Left lobe of liver (tissue), 2 donors: ENCODE data around the gene CCDC12. TPM values are rescaled to one million over a fixed set of nuclear protein-coding genes. Genes with fewer than 3 reads are reported as not detected.

ENCODE experiments used
- ATAC-seq: fragments of 200-7000 bp; cut with Tn5 transposase; one replicate; pipeline ENCODE4 v1.9.1; 2020; ENCODE audit warnings: mild to moderate bottlenecking, moderate library complexity
- DNase-seq: peaks from one replicate; pipeline ENCODE4 v3.0.0-alpha.2; 2020; ENCODE audit warnings: low spot score
- total RNA-seq: library from RNA; stranded (reverse); gene quantifications from one replicate; pipeline ENCODE4 v1.2.1, GENCODE V29; 2021
- donor health status: DM: no; HTN: no; CAD: no; lungs with moderate emphysema.
- donor health status: DM: no; HTN: yes; CAD: no.

CCDC12 gene
- total RNA-seq = 19.3 TPM

DNA sequence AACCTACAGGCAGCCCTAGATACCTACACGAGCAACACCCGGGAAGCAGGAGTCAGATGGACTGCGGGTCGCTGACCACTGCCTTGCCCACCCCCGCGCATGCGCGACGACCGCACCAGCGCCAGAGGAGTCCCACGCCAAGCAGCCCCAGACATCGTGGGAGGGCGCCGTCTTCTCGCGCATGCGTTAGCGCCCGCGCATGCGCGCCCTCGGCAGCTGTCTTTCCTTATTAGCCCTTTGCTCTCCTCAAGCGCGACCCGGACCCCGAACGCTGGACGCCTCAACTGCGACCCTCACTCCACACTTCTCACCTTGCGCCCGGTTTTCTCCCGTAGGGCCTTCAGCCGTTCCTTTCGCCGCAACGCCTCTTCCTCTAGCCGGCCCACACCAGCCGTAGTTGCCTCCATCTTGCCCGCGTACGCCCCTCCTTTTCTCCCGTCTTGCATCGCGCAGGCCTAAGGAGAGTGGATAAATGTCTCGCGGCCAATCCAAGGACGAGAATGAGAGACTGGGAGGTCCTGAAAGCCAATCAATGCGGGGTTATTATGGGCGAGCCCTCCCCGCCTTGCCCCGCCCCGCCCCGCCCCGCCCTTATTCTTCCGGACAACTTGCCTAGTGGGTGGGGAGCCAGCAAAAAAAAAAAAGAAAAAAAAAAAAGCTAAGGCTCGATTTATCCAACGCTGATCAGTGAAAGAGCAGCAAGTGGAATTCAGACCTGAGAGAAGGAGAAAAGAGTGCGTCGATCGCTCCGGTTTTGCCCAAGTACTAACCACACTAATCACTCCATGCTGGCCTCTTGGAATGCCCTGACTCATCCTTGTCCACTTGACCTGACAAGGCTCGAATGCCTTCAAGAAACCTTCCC is at the start of gene CCDC12:
CCDC12 (minus strand) TSS at position 420 of the 865 bp plus-strand sequence; CDS start at position 407, 13 bp downstream.
- ATAC-seq = peak; percentile 77
- peak; percentile 97 for DNase-seq

DNA sequence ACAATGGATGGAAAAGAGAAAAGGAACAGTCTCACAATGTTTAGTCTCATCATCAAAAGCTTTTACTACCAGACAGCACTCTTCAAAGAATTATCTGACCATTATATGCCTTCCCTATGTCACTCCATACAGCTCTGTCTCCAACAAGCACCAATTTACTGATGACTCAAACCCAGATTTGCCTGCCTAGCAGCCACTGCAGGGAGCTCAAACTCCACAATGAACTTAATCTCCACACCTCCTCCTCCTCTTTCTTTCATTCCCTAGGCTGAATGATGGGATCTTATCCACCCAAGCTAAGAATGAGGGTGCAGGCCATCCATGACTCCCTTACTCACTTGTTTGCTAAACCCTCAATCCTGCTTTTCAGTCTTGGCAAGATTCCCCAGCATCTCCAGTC is 48.4 kb upstream of the CCDC12 start:
- ATAC-seq (no peak), DNase-seq (no peak)

DNA sequence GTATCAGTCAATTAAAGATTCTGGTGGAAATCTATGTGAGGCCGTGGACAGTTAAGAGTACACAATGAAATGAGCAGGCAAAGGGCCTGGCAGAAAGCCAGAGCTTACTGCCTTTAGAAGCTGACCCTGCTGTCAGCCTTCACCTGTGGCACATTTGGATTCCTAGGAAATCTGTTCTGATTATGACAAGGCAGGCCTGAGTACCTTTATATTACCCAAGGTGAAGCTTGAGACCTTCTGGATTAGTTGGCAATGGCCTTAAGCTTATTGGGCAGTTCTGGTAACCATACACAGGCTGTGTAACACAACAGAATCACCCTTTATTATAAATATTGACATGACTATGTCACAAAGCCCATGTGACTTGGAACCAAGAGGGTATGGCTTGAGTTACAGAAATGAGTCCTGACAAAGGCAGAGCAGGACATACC is 46.1 kb upstream of the CCDC12 start:
- peak; percentile 60 for DNase-seq
- peak; percentile 80 for ATAC-seq

DNA sequence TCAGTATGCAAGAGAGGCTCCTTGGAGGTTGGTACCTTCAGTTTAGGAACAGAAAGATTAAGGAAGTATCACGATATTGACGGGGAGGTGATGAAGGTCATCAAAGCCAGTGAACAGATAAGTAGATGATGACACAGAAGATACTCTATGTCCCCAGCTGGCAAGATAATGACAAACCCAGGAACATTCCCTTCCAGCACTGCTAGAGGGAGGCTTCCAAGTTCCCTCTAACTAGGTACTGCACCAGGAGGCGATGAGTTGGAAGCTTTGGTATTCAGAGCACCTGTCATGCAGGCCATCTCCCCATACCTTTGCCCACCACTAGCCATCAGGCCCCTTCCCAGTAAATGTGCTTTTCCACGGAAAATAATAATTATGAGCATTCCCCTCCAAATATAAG is 43.8 kb upstream of the CCDC12 start:
- ATAC-seq (no peak), DNase-seq (no peak)

DNA sequence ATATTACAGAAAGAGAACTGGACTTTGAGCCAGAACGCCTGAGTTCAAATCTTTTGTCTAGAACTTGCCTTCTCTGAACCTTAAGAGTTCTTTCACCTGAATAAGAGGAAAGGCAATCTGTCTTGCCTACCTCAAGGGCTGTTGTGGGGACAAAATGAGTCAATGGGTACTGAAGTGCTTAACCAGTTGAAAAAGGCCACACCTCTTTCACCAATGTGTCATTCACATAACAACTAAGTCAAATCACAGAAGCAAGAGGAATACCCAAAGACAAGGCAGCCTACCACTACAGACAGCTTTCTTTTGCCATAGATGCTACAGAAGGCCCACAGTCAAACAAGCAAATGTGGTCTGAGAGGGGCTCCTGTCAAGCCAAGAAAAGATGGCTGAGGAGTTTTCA is 42.7 kb upstream of the CCDC12 start:
- DNase-seq (no peak), ATAC-seq (no peak)

DNA sequence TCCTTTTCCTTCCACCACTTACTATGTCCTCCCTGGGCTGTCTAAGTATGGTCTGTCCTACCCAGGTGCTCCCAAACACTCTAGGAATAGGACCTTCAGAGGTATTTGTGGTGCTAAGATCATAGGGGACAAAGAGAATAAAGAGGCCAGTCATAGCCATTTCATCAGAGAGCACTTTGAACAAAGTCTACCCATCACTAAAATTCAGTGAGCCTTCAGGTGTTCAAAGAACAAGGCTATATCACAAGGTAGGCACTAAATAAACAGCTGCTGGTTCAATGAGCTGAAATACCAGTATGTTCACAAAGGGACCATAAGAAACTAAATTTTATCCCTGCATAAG is 41.7 kb upstream of the CCDC12 start:
- no peak for DNase-seq
- ATAC-seq = no peak

DNA sequence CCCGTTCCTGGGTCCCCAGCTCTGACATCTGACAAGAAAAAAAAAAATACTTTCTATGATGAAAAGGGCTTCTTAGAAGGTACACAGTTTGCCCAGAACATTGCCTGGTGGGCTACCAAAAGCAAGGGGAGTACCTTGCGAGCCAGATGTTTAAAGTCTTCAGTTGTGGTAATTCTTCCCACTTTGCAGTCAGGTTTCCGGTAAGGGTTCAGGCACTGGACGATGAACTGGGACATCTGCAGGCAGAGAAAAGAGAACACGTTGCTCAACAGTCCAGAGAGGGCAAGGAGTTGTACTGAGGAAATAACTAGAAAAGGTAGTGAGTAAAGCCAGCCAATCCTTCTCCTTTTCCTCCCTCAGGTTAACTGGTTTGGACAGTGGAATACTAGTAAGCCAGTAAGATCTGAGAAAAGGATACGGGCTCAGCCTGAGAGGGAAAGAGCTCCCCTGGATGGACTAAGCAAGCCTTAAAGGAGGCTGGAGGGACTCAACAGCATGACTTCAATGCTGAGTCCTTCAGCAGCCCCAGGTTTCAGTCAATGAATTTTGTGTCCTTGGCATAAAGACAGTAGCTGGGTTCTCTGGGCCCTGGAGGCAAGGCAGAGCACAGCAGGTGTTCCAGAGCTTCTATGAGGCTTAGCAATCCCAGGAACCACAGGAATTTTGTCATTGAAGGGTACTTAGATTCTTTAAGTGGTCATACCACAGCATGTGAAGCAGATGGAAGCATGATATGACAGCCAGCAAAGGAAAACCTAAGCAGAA is 41.1 kb upstream of the CCDC12 start:
- DNase-seq = no peak

DNA sequence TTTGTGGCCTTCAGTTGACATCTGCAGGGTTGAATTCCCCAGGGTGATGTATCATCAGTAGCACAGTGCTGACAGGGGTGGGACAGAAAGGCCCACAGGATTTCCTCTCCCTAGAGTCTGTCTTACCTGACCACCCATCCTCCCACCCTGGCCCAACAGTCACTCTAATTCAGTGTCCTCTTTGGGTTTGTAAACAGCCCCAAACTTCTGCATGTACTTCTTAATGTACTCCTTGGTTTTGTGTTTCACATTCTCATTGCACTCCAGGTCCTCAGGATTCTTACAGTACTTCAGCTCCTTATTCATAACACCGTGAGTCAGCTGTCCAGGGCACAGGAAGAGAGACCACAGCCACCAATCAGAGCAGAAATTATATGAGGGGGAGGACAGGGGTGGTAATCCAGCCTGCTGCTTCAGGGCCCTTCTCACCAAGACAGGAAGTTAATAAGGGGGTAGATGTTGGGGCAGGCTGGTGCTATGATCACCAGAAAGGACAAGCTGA is 40.4 kb upstream of the CCDC12 start:
- ATAC-seq (no peak), DNase-seq (no peak)

More for the DNA sequence above, 41.1 kb upstream of the CCDC12 start:
- peak; percentile 21 for ATAC-seq

DNA sequence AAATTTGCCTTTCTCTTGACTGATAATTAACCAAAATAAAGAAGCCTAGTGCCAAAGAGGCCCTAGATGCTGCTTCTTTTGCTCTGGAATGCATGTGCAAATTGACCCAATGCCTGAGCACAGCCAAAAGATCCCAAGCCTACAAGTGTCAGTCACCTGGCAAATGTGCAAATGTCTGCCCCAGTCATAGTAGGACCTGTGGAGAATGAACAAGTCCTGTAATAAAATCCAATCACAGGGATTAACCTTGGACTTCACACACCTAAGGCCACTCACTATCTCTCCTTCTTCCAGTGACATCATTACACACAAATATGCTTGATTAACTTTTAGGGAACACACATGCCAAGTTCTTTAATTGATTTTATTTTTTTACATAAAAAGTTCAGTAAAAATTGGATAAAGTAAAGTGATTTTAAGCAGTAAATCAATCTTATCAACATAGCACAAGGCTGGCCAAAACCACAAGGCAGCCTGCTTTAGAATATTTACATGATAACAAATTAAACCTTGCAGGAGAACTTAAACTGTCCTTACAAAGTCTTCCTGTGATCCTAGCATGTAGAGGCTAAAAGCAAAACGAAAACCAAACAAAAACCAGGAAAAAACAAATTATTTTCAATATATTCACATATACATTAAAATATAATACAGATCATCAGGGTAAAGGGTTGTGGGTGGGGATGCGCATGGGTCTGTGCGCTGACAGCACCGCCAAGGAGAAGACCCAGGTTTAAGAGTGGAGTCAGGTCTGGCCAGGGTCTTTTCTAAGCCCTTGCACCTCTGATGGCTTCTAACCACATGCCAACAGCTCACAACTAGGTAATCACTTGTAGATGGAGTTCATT is 39.8 kb upstream of the CCDC12 start:
- peak; percentile 72 for DNase-seq
- peak; percentile 77 for ATAC-seq

DNA sequence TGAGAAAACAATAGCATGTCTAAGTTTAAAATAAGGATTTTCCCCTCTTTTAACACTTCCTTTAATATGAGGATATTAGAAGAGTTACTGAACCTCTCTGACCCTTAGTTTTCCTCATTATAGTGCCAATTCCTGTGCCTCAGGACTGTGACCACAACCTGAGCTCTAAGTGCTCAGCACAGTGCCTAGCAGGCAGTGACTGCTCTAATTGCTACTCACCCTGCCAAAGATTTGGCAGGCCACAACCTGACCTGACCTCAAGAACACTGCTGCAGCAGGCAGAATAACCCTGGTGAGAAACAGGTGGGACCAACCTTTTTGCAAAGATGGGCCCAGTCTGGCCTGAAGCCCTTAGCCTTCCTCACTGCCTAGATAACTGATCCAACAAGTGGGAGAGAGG is 38.6 kb upstream of the CCDC12 start:
- DNase-seq = peak; percentile 44
- ATAC-seq = peak; percentile 60

DNA sequence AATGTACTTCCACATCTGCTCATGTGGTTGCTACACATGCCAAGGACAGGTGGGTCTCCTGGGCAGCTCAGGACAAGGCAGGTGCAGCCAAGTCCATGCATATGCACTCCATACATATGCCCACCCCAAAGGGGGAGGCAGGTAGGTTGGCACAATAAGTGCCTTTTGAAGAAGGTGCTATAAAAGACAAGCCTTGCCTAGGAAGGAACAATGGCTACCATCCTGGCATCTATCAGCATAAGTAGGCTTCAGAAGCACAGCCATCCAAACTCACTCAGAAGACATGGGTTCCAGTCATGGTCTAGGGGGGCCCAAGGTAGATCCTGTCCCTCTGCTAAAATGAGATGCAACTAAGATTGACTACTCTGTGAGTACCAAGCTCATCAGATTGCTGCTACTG is 37.5 kb upstream of the CCDC12 start:
- DNase-seq = no peak
- ATAC-seq = no peak

DNA sequence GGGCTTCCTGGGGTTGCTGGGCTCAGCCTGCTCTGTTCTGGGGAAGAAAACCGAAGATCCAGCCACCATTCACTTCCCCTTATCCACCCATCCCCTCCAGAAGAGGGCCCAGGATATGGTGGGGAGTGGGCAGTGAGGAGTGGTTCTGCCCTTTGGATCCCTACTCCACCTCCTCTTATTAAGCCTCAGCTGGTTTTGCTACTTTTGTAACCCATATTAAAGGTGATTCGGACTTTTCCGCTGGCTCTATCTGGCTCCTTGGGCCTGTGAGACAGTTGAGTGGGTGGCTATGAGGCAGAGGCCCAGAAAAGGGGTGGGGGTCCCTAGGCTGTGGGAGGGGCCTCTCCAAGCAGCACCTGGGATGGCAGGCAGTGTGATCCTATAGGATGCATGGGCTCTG is 36.7 kb upstream of the CCDC12 start:
- no peak for DNase-seq
- ATAC-seq = no peak

DNA sequence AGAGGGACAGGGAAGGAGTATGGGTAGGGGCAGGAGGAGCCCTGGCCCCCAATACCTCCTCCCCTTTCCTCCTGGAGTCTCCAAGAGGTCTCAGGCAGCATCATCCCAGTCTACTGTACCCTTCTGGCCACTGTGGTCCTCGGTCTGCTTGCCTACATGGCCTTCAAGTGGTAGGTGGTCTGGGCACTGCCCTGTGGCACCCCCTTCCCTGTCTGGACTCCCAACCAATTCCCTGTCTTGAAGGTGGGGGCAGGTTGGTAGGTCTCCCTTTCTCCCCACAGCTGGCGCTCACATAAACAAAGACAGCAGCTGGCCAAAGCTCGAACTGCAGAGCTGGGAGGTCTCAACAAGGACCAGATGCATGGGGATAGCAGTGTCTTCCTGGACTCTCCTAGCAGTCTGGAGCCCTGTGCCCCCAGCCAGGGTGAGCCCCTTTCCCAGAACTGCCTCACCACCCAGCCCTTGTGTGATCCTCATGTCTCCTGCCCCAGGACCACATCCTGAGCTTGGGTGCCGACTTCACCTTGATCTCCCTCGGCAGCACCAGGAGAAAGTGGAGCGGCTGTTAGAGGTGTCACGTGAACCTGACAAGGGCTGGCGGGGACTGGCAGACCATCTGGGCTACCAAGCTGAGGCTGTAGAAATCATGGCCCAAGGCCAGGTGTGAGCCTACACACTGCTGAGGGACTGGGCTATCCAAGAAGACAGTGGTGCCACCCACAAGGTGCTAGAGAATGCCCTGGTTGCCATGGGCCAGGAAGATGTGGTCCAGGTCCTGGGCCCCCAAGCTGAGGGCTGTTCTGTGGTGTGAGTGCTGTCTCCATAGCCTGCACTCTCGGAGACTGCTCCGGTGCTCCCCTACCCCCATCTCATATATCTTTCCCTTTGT is 36.0 kb upstream of the CCDC12 start:
- no peak for ATAC-seq
- DNase-seq = peak; percentile 44

DNA sequence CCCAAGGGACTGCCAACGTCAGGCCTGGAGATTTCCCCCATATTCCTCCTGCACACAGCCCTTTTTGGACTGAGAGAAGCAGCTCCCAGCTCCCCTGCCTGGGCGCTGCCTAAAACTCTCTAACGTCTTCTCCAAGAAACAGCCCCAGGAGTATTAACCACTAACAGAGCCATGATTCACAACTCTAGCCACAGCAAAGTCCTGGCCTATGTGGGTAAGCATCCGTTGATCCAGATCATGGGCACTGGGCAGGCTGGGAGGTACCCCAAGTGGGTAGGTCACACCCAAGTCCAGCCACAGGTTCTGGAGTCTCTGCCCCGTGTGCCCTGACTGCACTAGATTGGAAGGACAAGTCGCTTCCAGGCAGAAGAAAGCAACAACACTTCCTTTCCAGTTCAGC is 34.8 kb upstream of the CCDC12 start:
- ATAC-seq (no peak), DNase-seq (no peak)

DNA sequence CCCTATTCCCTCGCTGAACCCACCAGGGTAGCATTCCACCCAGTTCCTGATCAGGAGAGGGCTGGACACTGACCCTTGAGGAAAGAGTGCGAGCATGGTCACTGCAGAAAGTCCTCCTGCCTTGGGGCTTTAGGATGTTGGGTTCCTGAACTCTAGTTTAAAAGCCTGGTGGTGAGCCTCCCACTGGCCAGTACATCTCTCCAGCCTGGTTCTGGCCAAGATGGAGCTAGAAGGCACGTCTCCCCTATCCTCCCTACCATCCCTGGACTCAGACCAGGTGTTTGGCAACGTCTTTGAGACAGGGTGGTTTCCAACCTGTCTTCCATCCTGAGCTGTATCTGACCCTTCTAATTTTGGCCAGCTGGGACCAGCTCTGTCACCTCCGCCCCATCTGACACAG is 34.4 kb upstream of the CCDC12 start:
- DNase-seq (no peak), ATAC-seq (no peak)

DNA sequence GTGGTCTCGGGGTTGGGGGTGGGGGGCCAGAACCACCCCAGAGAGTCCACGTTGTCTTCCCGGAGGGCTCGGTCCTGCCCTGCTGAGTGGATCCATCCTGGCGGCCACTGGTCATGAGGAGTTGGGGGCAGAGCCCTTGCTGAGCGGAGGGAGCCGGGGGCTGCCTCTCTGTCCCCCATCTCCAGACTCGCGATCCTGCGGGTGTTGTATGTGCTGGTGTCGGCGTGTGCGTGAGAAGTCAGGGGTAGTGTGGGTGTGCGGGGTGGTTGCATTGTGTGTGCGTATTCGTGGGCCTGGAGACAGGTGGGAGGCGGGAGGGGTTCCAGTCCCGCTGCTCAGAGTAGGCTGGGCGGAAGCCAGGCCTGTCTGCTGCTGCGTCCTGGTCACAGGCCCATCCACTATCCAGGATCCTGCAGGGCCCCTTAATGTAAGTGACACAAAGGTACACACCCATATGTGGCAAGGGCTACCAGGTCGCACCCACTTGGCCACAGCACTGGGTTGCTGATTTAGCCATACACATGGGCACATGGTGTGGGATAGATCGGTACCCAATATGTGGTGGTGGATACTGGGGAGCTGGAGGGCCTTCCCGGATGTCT is 33.7 kb upstream of the CCDC12 start:
- no peak for ATAC-seq
- peak; percentile 43 for DNase-seq

DNA sequence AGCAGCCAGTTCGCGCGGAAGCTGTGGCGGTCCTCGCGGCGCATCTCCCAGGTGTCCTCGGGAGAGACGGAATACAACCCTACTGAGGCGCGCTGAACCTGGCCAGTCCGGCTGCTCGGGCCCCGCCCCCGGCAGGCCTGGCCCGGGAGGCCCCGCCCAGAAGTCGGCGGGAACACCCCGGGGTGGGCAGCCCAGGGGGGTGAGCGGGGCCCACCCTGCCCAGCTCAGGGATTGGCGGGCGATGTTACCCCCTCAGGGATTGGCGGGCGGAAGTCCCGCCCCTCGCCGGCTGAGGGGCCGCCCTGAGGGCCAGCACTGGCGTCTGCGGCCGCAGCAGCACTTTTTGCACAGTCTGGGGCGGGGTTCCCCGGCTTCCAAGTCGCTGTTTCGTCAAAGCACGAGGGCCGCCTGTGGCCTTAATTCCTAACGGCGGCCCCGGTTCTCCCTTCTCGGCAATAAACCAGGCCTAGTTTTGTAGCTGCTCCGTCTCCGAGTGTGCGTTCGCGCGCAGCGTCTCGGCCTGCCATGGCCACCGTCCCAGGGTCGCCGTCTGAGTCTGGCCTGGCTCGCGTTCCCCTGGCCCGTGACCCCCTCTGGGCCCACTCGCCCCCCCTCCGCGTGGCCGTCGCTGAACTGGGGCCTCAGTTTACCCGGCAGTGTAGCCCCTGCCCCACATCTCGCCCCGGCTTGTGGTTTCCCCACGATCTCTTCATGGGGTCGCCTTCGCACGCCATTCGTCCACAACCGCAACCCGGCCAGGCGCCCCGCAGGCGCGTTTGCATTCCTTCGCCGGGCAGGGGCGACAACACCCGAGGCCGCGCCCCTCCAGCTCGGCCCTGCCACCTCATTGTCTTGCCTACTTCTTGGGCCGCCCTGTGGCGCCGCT is 32.9 kb upstream of the CCDC12 start:
- peak; percentile 88 for DNase-seq
- peak; percentile 92 for ATAC-seq

DNA sequence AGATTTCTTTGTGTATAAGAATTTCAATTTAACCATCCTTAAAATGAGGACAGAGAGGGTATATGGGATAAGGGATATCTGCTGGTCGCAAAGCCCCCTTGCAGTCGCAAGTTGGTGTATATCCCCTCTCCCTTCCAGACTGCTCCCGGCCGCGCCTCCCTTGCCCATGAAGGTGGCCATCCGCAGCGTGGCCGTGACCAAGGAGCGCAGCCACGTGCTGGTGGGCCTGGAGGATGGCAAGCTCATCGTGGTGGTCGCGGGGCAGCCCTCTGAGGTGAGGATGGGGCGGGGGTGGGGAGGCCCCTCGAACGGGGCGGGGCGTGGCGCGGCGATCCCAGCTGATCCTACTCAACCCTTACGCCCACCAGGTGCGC is 32.3 kb upstream of the CCDC12 start:
- DNase-seq = no peak
- ATAC-seq = no peak
